Breast epithelium (tissue), 3 donors: ENCODE results near the gene ZNF268.

Experiments used
- POLR2A ChIP-seq: fragments of 450-650 bp; IDR thresholded peaks from one replicate; pipeline ENCODE4 v1.6.1; 2016; ENCODE audit warnings: antibody characterized with exemption, mild to moderate bottlenecking, moderate library complexity
- TF ChIP-seq, protein P1 (sequence below), 3 donors: fragments of 450-650 bp; IDR thresholded peaks; one replicate each; pipeline ENCODE4 v1.5.1; 2016 to 2017; ENCODE audit warnings: antibody characterized with exemption in 3 of 3, mild to moderate bottlenecking in 3 of 3, moderate library complexity in 3 of 3

DNA sequence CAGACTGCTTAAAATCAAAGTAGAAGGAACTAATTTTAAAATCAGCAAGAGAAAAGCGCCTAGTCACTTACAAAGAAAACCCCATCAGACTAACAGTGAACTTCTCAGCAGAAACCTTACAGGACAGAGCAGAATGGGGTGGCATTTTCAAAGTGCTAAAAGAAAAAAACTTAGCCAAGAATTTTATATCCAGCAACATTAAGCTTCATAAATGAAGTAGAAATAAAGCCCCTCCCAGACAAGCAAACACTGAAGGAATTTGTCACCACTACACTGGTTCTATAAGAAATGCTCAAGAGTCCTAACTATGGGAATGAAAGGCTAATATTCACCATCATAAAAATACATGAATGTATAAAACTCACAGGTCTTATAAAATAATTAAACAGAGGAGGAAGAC is 6.4 kb upstream of the ZNF268 start:
- no peak for TF ChIP-seq POLR2A
- TF ChIP-seq, protein P1, sequence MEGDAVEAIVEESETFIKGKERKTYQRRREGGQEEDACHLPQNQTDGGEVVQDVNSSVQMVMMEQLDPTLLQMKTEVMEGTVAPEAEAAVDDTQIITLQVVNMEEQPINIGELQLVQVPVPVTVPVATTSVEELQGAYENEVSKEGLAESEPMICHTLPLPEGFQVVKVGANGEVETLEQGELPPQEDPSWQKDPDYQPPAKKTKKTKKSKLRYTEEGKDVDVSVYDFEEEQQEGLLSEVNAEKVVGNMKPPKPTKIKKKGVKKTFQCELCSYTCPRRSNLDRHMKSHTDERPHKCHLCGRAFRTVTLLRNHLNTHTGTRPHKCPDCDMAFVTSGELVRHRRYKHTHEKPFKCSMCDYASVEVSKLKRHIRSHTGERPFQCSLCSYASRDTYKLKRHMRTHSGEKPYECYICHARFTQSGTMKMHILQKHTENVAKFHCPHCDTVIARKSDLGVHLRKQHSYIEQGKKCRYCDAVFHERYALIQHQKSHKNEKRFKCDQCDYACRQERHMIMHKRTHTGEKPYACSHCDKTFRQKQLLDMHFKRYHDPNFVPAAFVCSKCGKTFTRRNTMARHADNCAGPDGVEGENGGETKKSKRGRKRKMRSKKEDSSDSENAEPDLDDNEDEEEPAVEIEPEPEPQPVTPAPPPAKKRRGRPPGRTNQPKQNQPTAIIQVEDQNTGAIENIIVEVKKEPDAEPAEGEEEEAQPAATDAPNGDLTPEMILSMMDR (IDR thresholded peaks at IDR 0.05) = no peak
